CD14-positive monocyte (primary cell): ENCODE measurements around the gene KRTAP17-1. TPM values are rescaled to one million over a fixed set of nuclear protein-coding genes. Genes with fewer than 3 reads are reported as not detected.
"Not testable (repeated sequence)": the region's sequence is repeated elsewhere in the genome, so short reads cannot be mapped to it uniquely, and the experiment has no call there.

ENCODE experiments used
- DNase-seq, 3 donors: peaks; one replicate each; pipeline ENCODE4 v3.0.0-alpha.2; 2011 to 2022
- H2AFZ ChIP-seq: 2 replicates; pipeline ENCODE4 v1.6.0; 2012; ENCODE audit warnings: mild to moderate bottlenecking, low read depth, low read length, inconsistent platforms; ENCODE audit not compliant: insufficient read depth, poor library complexity, severe bottlenecking
- H3K27ac ChIP-seq, 2 donors: 1 replicate in 1 of 2; 2 replicates in 1 of 2; pipeline ENCODE4 v1.5.1; 2012 to 2013; ENCODE audit warnings: low read length in 2 of 2, control low read depth in 1 of 2, inconsistent platforms in 1 of 2, low read depth in 1 of 2, mild to moderate bottlenecking in 1 of 2
- H3K27me3 ChIP-seq, 2 donors: one replicate each; pipeline versions ENCODE4 v1.6.0 to v1.6.1; 2011 to 2013; ENCODE audit warnings: low read length in 2 of 2; ENCODE audit not compliant: control insufficient read depth in 2 of 2, insufficient read depth in 2 of 2
- H3K36me3 ChIP-seq, 2 donors: replicated peaks in 1 of 2; 1 replicate in 1 of 2; 2 replicates in 1 of 2; pipeline versions ENCODE4 v1.5.1 to v1.6.1; 2012 to 2013; ENCODE audit warnings: low read length in 2 of 2, control low read depth in 1 of 2, inconsistent platforms in 1 of 2, mild to moderate bottlenecking in 1 of 2; ENCODE audit not compliant: insufficient read depth in 2 of 2, control insufficient read depth in 1 of 2
- H3K4me1 ChIP-seq, 2 donors: 1 replicate in 1 of 2; 2 replicates in 1 of 2; pipeline versions ENCODE4 v1.5.1 to v1.6.1; 2012 to 2013; ENCODE audit warnings: low read length in 2 of 2, control low read depth in 1 of 2, inconsistent platforms in 1 of 2, mild to moderate bottlenecking in 1 of 2, moderate library complexity in 1 of 2; ENCODE audit not compliant: insufficient read depth in 2 of 2, control insufficient read depth in 1 of 2
- H3K4me2 ChIP-seq: replicated peaks from 2 replicates; pipeline ENCODE3; 2012; ENCODE audit warnings: low read length, moderate library complexity, mild to moderate bottlenecking; ENCODE audit not compliant: poor library complexity, severe bottlenecking; ENCODE audit errors: extremely low read depth
- H3K4me3 ChIP-seq, 3 experiments: fragments of 200-600 bp in 1 of 3; sonication (generic) in 1 of 3; replicated peaks in 1 of 3; 1 replicate in 2 of 3; 2 replicates in 1 of 3; pipeline ENCODE4 v1.5.1; 2011 to 2013; ENCODE audit warnings: low read length in 3 of 3, mild to moderate bottlenecking in 3 of 3, control low read depth in 2 of 3, low read depth in 2 of 3, inconsistent platforms in 1 of 3, moderate library complexity in 1 of 3
- H3K79me2 ChIP-seq: 2 replicates; pipeline ENCODE4 v1.6.0; 2012; ENCODE audit warnings: mild to moderate bottlenecking, control low read depth, inconsistent platforms, low read length, moderate library complexity; ENCODE audit not compliant: insufficient read depth
- H3K9ac ChIP-seq: 2 replicates; pipeline ENCODE4 v1.6.0; 2017; ENCODE audit warnings: low read length, mild to moderate bottlenecking; ENCODE audit not compliant: insufficient read depth, poor library complexity, severe bottlenecking
- H3K9me3 ChIP-seq, 2 donors: replicated peaks in 1 of 2; 1 replicate in 1 of 2; 2 replicates in 1 of 2; pipeline versions ENCODE4 v1.5.1 to v1.6.1; 2012 to 2013; ENCODE audit warnings: low read length in 2 of 2, control low read depth in 1 of 2; ENCODE audit not compliant: control insufficient read depth in 1 of 2, insufficient read depth in 1 of 2
- H4K20me1 ChIP-seq: 2 replicates; pipeline ENCODE4 v1.6.0; 2012; ENCODE audit warnings: mild to moderate bottlenecking, low read length, control low read depth, moderate library complexity; ENCODE audit not compliant: insufficient read depth
- H3K27ac Mint-ChIP-seq, 7 donors: one replicate each; pipeline ENCODE4 v1.8.0; 2020; ENCODE audit warnings: mild to moderate bottlenecking in 7 of 7, mixed read lengths in 7 of 7, moderate library complexity in 6 of 7, inconsistent platforms in 2 of 7
- H3K27me3 Mint-ChIP-seq, 3 donors: one replicate each; pipeline ENCODE4 v1.8.0; 2021 to 2022; ENCODE audit warnings: low read depth in 3 of 3, mild to moderate bottlenecking in 3 of 3, mixed read lengths in 3 of 3, moderate library complexity in 3 of 3, inconsistent platforms in 1 of 3
- H3K36me3 Mint-ChIP-seq, 2 donors: one replicate each; pipeline ENCODE4 v1.8.0; 2020; ENCODE audit warnings: mixed read lengths in 2 of 2, inconsistent platforms in 1 of 2, mild to moderate bottlenecking in 1 of 2
- H3K4me1 Mint-ChIP-seq: one replicate; pipeline ENCODE4 v1.8.0; 2020; ENCODE audit warnings: mild to moderate bottlenecking, mixed read lengths
- H3K4me3 Mint-ChIP-seq, 2 donors: one replicate each; pipeline ENCODE4 v1.8.0; 2020; ENCODE audit warnings: mild to moderate bottlenecking in 2 of 2, mixed read lengths in 2 of 2, moderate library complexity in 1 of 2
- H3K9me3 Mint-ChIP-seq, 7 donors: one replicate each; pipeline ENCODE4 v1.8.0; 2020 to 2022; ENCODE audit warnings: mixed read lengths in 7 of 7, mild to moderate bottlenecking in 6 of 7, moderate library complexity in 6 of 7, inconsistent platforms in 2 of 7
- CTCF ChIP-seq: fragments of 200-600 bp; IDR thresholded peaks from one replicate; pipeline ENCODE4 v1.8.0; 2022; ENCODE audit warnings: antibody characterized with exemption, mild to moderate bottlenecking
- WGBS: methylation state at CpG from one replicate; pipeline ENCODE4 v1.1.5; 2013; ENCODE audit warnings: missing lambda C conversion rate; ENCODE audit not compliant: insufficient coverage; 5-methylcytosine and 5-hydroxymethylcytosine counted together
- intact Hi-C, 2 donors: fragments of 100-400 bp; cut with micrococcal nuclease; formaldehyde crosslinking; loops; one replicate each; pipeline versions ENCODE4 v1.15.0 to v1.15.1; 2023
- polyA plus RNA-seq, 3 donors: library from polyadenylated mRNA; depleted of rRNA in 1 of 3; unstranded in 2 of 3; stranded (reverse) in 1 of 3; fragments of 300-500 nt in 2 of 3; fragments of >200 nt in 1 of 3; fragmentation: Illumina TruSeq in 2 of 3; gene quantifications; 1 replicate in 2 of 3; 2 replicates in 1 of 3; pipeline ENCODE4 v1.2.3, GENCODE V29; 2012 to 2021

The KRTAP17-1 gene
- polyA plus RNA-seq, 3 donors, result not detected

DNA sequence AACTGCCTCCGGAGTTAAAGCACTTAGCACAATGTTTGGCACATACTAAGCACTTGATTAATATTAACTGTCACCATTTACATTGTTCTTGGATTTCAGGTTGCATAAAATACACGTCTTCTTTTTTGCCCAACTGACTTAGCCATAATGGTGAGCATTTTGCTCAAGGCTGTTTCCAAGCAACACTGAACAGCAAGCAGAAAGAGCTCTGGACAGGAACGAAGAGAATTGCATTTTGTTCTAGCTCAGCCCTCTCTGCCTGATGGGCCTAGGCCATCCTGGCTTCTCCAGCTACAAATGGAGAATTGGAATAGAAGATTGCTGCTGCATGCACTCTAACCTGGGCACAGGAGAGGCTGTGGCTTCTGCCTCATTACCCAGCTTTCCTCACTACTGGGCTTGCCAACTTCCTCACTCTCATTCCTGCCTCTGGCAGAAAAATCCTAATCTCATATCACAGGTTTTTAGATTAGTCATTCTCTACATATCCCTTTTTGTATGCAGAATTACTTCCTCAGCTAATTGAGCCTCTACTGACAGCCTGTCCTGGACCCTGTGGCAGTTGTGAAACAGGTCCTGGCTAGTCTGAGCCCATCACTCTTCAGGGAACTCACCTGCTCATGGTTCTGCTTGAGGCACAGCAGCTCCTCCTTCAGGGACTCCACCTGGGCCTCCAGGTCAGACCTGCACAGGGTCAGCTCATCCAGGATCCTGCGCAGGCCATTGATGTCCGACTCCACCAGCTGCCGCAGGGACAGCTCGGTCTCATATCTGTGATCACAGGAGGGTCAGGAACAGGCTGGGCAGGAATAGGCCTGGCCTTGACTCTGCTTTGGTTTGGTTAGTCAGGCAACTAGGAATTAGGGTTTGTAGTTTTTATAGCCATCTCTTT, 32.6 kb upstream of the KRTAP17-1 start:
- Histone ChIP-seq H4K20me1 (no peaks in the 10 kb centered on the region), H3K36me3 (no peaks in the 10 kb centered on the region)

DNA sequence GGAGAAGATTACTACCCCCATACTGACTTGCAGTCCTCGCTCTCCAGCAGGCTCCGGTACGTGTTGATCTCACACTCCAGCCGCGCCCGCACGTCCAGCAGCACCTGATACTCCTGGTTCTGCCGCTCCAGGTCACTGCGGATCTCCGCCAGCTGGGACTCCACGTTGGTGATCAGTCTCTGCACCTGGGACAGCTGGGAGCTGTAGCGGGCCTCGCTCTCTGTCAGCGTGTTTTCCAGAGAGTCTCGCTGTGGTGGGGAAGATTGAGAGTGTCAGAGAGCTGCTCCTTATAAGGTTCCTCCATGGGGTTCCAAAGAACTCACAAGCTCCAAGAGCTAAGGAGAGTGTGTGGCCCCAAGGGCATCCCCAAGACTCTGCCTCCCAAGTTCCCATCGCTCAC, 30.9 kb upstream of the KRTAP17-1 start:
- H3K4me1 ChIP-seq, H3K36me3 ChIP-seq, H3K79me2 ChIP-seq, H3K36me3 Mint-ChIP-seq, intact Hi-C loops, H3K9ac ChIP-seq, H3K4me1 Mint-ChIP-seq, H2AFZ ChIP-seq, H3K27me3 ChIP-seq, H3K4me2 ChIP-seq, H3K27ac ChIP-seq, H3K4me3 Mint-ChIP-seq, H4K20me1 ChIP-seq, DNase-seq, H3K4me3 ChIP-seq: not testable (repeated sequence)
- peaks cover 10 to 22% (median 19%) of the 10 kb centered on the region in 7 donors for H3K9me3 Mint-ChIP-seq
- H3K27ac Mint-ChIP-seq, result peak overlapping the region in 1 of 7 donors; percentile 11
- H3K9me3 ChIP-seq, result peaks cover 15 to 16% of the 10 kb centered on the region in 2 donors
- H3K27me3 Mint-ChIP-seq, result peaks cover 2 to 10% (median 4%) of the 10 kb centered on the region in 3 donors
- 98% methylated on average over 12 of the region's 16 CpGs for WGBS

More for the DNA sequence above, 32.6 kb upstream of the KRTAP17-1 start:
- H3K27ac Mint-ChIP-seq, result no peak overlapping the region
- peaks cover 0 to 2% of the 10 kb centered on the region in 2 donors for H3K9me3 ChIP-seq
- H3K4me3 ChIP-seq, result no peak overlapping the region
- no peak for DNase-seq
- WGBS, result 93% methylated on average over 7 of the region's 7 CpGs
- no peaks in the 10 kb centered on the region for H3K4me1 Mint-ChIP-seq
- H3K4me3 Mint-ChIP-seq, result no peak overlapping the region
- no peak overlapping the region for H2AFZ ChIP-seq
- H3K9me3 Mint-ChIP-seq, result peaks cover 2 to 6% (median 3%) of the 10 kb centered on the region in 7 donors
- H3K36me3 Mint-ChIP-seq, result no peaks in the 10 kb centered on the region
- no peak overlapping the region for H3K4me2 ChIP-seq
- intact Hi-C loops, result no loop called here
- H3K27me3 Mint-ChIP-seq, result peaks cover 3 to 9% (median 4%) of the 10 kb centered on the region in 3 donors
- H3K79me2 ChIP-seq, result no peaks in the 10 kb centered on the region
- H3K4me1 ChIP-seq, result no peaks in the 10 kb centered on the region
- H3K27me3 ChIP-seq, result no peaks in the 10 kb centered on the region
- no peak overlapping the region for H3K27ac ChIP-seq
- no peak overlapping the region for H3K9ac ChIP-seq
- TF ChIP-seq CTCF, result no peak
